CD4-positive, alpha-beta T cell treated with Interleukin-15 for 4 hours (primary cell): ENCODE results near the gene NCBP2L.
"Not testable (repeated sequence)": the region's sequence is repeated elsewhere in the genome, so short reads cannot be mapped to it uniquely, and the experiment has no call there.

Source experiments
- DNase-seq: peaks from one replicate; pipeline ENCODE4 v3.0.0-alpha.2; 2020; ENCODE audit warnings: low spot score

NCBP2L gene

GRCh38 chrX:107810053-107810452 is 32.5 kb downstream of the NCBP2L start:
- DNase-seq, result not testable (repeated sequence)

GRCh38 chrX:107818900-107819521 is 41.5 kb downstream of the NCBP2L start:
- no peak for DNase-seq

DNA sequence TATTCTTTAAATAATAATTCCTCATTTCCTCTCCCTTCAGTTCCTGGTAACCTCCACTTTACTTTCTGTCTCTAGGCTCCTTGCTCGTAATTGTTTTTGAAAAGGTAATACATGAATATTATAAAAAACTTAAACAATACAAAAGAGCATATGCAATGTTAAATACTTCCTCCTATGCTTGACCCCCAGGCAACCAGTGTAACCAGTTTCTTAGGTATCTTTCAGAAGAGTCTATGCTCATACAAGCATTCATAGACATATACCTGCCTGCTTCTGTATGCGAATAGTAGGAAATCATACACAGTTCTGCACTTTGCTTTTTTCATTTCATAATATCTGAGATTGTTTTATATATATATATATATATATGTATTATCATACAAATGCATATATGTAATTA is 45.5 kb downstream of the NCBP2L start:
- DNase-seq, result no peak

GRCh38 chrX:107823456-107823855 is 45.9 kb downstream of the NCBP2L start:
- DNase-seq, result no peak

- DNase-seq, result peak; percentile 46
Measured at GRCh38 chrX:107825698-107826237, 48.2 kb downstream of the NCBP2L start, which contains the start of gene MID2. MID2 (plus strand) TSS chrX:107825866; CDS start chrX:107826427, 561 bp downstream.

GRCh38 chrX:107826238-107827029 is 48.9 kb downstream of the NCBP2L start:
- no peak for DNase-seq

- DNase-seq, result no peak
Measured at GRCh38 chrX:107827030-107827831, 49.7 kb downstream of the NCBP2L start.

GRCh38 chrX:107827852-107828251 is 50.3 kb downstream of the NCBP2L start:
- DNase-seq, result no peak

- DNase-seq, result no peak
Measured at GRCh38 chrX:107829878-107830277, 52.3 kb downstream of the NCBP2L start.

GRCh38 chrX:107831071-107831730 is 53.7 kb downstream of the NCBP2L start:
- no peak for DNase-seq

GRCh38 chrX:107834275-107835201 is 57.0 kb downstream of the NCBP2L start:
- DNase-seq, result no peak

DNA sequence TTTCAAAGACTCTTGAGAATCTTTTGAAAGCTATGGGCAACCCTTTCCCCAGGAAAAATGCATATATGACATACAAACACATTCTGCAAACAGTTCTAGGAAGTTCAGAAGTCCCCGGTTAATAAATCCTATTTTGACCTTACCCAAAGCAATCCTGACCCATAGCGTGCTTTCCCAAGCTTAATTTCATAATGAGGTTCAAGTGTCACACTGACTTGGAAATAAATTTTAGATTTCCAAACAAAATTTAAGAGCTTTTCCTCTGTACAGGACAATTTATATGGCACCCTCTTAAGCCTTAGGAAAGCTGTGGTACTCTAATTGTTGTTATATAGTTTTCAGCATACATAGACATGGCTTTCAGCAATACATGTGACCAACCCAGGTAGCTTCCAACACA is 59.4 kb downstream of the NCBP2L start:
- DNase-seq, result no peak

- no peak for DNase-seq
Measured at GRCh38 chrX:107840971-107841370, 63.4 kb downstream of the NCBP2L start.

- DNase-seq, result no peak
Measured at GRCh38 chrX:107842715-107843400, 65.3 kb downstream of the NCBP2L start.
